Measurements from ENCODE around the gene FAM13A.

Gene FAM13A

GRCh38 chr4:88681209-88681608, 375.8 kb downstream of the FAM13A start:
- Histone ChIP-seq H3K9me3 (replicated peaks; ENCODE audit: insufficient read depth, low read length) (no peaks in the 10 kb centered on the region), H3K4me3 (ENCODE audit: low read length) (no peak overlapping the region), H3K9me2 (replicated peaks; ENCODE audit: insufficient read depth, low read length) (no peaks in the 10 kb centered on the region), H3K36me3 (replicated peaks; ENCODE audit: insufficient read depth, low read length) (no peaks in the 10 kb centered on the region; the same call in 1 of the 2 replicates), H2AFZ (ENCODE audit: low read length) (no peak overlapping the region), H3K79me2 (ENCODE audit: low read length) (no peaks in the 10 kb centered on the region), H3K9ac (ENCODE audit: low read length) (no peak overlapping the region), H3K4me2 (ENCODE audit: low read depth, low read length) (no peak overlapping the region), H4K20me1 (ENCODE audit: insufficient read depth, low read length) (no peaks in the 10 kb centered on the region), H3K27ac (ENCODE audit: low read length) (no peak overlapping the region), H3F3A (ENCODE audit: insufficient read depth, low read length) (no peaks in the 10 kb centered on the region), H3K27me3 (replicated peaks; ENCODE audit: insufficient read depth, low read length) (no peaks in the 10 kb centered on the region), H3K4me1 (ENCODE audit: low read length) (no peaks in the 10 kb centered on the region)
- TF ChIP-seq CTCF (IDR thresholded peaks at IDR 0.05; ENCODE audit: low read length) = no peak
- no peak for TF ChIP-seq EZH2 (optimal IDR thresholded peaks at IDR 0.05; ENCODE audit: low read depth, low read length)
- no peak for TF ChIP-seq EZH2phosphoT487 (IDR thresholded peaks at IDR 0.05; ENCODE audit: low read length)
- no peak for DNase-seq

Measured in MM.1S (cell line).